GM21619 (cell line): ENCODE results near the gene GRK6.
A peak's percentile ranks its signal among the peaks of the same experiment; 100 is the strongest.

Experiments
- ATAC-seq: cut with Tn5 transposase; IDR thresholded peaks from one replicate; pipeline ENCODE4 v1.9.1; 2021; ENCODE audit not compliant: unreplicated experiment

GRK6 gene

GRCh38 chr5:177438468-177438867 lies 12.0 kb downstream of the GRK6 start:
- no peak for ATAC-seq

- ATAC-seq, result no peak
Observed at GRCh38 chr5:177439518-177440053, 13.1 kb downstream of the GRK6 start.

- ATAC-seq, result no peak
Observed at GRCh38 chr5:177440211-177440989, 13.9 kb downstream of the GRK6 start.

- no peak for ATAC-seq
Observed at GRCh38 chr5:177440990-177441780, 14.7 kb downstream of the GRK6 start.

- ATAC-seq, result no peak
Observed at GRCh38 chr5:177442066-177442826, 15.8 kb downstream of the GRK6 start.

- no peak for ATAC-seq
Observed at GRCh38 chr5:177443144-177443983, 16.9 kb downstream of the GRK6 start.

- ATAC-seq, result no peak
Observed at GRCh38 chr5:177444106-177445051, 17.9 kb downstream of the GRK6 start.

GRCh38 chr5:177445052-177445916 lies 18.8 kb downstream of the GRK6 start:
- ATAC-seq, result no peak

GRCh38 chr5:177445917-177446199 lies 19.4 kb downstream of the GRK6 start:
- no peak for ATAC-seq

GRCh38 chr5:177446200-177447065 lies 20.0 kb downstream of the GRK6 start, which contains the start of gene PRR7:
TSS of gene PRR7 (plus strand) at chr5:177446814. CDS start at chr5:177455068, 8,254 bp downstream.
- ATAC-seq, result peak; percentile 48

- ATAC-seq, result peak; percentile 26
Observed at GRCh38 chr5:177447066-177447610, 20.7 kb downstream of the GRK6 start.

- ATAC-seq, result no peak
Observed at GRCh38 chr5:177447611-177448243, 21.3 kb downstream of the GRK6 start.

GRCh38 chr5:177448244-177448950 lies 21.9 kb downstream of the GRK6 start:
- no peak for ATAC-seq

- ATAC-seq, result no peak
Observed at GRCh38 chr5:177449140-177450061, 22.9 kb downstream of the GRK6 start.
